Neutrophil (primary cell): ENCODE measurements around the gene MAST1.
"Not testable (repeated sequence)": the region's sequence is repeated elsewhere in the genome, so short reads cannot be mapped to it uniquely, and the experiment has no call there.

Experiments used
- H3K27ac ChIP-seq: fragments of 200-600 bp; sonication (generic); 2 replicates; pipeline ENCODE4 v1.5.1; 2016; ENCODE audit warnings: mild to moderate bottlenecking, moderate library complexity
- H3K27me3 ChIP-seq: fragments of 200-600 bp; sonication (generic); 2 replicates; pipeline ENCODE4 v1.6.0; 2016; ENCODE audit warnings: mild to moderate bottlenecking
- H3K36me3 ChIP-seq: fragments of 200-600 bp; sonication (generic); 2 replicates; pipeline ENCODE4 v1.5.1; 2017
- H3K4me1 ChIP-seq, 2 experiments: fragments of 200-600 bp in 1 of 2; sonication (generic) in 1 of 2; 1 replicate in 1 of 2; 2 replicates in 1 of 2; pipeline versions ENCODE4 v1.5.1 to v1.6.1; 2013 to 2016; ENCODE audit warnings: low read depth in 1 of 2, low read length in 1 of 2, mild to moderate bottlenecking in 1 of 2, moderate library complexity in 1 of 2; ENCODE audit not compliant: control insufficient read depth in 1 of 2, insufficient read depth in 1 of 2
- H3K4me3 ChIP-seq, 2 experiments: fragments of 200-600 bp in 1 of 2; sonication (generic) in 1 of 2; 1 replicate in 1 of 2; 2 replicates in 1 of 2; pipeline ENCODE4 v1.5.1; 2013 to 2016; ENCODE audit warnings: low read depth in 1 of 2, low read length in 1 of 2, mild to moderate bottlenecking in 1 of 2, moderate library complexity in 1 of 2
- H3K9me3 ChIP-seq: fragments of 200-600 bp; sonication (generic); 2 replicates; pipeline ENCODE4 v1.5.1; 2016
- TF ChIP-seq, protein P1 (sequence below): fragments of 200-600 bp; sonication (generic); IDR thresholded peaks from 2 replicates; pipeline ENCODE4 v1.5.1; 2016; ENCODE audit warnings: antibody characterized with exemption

Gene MAST1

DNA sequence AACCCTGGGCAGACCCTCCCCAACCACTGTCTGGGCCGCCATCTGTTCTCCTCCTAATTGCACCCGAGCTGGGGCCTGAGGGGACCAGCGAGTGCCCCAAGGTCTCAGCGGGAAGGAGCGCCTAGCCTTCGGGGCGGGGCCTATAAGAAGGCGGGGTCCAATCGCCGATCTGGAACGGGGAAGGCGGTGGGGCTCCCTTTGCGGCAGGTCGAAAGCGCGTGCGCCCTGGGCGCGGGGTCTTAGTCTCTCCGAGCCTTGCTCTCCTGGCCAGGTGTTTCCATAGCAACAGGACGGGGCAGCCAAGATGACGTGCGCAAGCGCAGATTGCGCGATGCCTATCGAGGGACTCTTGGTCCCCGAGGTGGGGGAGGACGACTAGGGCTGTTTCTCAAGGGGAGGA lies 2.8 kb downstream of the MAST1 start:
- Histone ChIP-seq H3K4me3 (peak overlapping the region in 1 of 2 experiments; percentile 12), H3K36me3 (no peaks in the 10 kb centered on the region), H3K27me3 (peaks cover 100% of the 10 kb centered on the region), H3K9me3 (no peaks in the 10 kb centered on the region), H3K27ac (no peak overlapping the region), H3K4me1 (peaks cover 6 to 14% of the 10 kb centered on the region in 2 experiments)
- TF ChIP-seq, protein P1, sequence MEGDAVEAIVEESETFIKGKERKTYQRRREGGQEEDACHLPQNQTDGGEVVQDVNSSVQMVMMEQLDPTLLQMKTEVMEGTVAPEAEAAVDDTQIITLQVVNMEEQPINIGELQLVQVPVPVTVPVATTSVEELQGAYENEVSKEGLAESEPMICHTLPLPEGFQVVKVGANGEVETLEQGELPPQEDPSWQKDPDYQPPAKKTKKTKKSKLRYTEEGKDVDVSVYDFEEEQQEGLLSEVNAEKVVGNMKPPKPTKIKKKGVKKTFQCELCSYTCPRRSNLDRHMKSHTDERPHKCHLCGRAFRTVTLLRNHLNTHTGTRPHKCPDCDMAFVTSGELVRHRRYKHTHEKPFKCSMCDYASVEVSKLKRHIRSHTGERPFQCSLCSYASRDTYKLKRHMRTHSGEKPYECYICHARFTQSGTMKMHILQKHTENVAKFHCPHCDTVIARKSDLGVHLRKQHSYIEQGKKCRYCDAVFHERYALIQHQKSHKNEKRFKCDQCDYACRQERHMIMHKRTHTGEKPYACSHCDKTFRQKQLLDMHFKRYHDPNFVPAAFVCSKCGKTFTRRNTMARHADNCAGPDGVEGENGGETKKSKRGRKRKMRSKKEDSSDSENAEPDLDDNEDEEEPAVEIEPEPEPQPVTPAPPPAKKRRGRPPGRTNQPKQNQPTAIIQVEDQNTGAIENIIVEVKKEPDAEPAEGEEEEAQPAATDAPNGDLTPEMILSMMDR = no peak

DNA sequence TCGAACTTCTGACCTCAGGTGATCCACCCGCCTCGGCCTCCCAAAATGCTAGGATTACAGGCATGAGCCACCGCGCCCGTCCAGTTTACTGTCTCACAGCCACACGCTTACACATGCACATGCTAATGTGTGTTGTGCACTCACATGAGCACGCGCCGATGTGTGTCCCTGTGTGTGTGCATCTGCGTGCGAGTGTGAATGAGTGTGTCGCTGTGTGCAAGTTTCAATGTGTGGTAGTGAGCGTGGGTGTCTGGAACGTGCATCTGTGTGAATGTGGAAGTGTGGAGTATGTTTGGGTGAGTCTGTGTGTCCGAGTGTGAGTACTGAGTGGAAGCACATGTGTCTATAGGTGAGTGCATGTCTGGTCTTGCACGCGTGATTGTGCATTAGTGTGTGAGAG lies 4.2 kb downstream of the MAST1 start:
- Histone ChIP-seq H3K36me3 (no peaks in the 10 kb centered on the region), H3K9me3 (no peaks in the 10 kb centered on the region), H3K4me3 (no peak overlapping the region), H3K27ac (no peak overlapping the region), H3K4me1 (peaks cover 11 to 17% of the 10 kb centered on the region in 2 experiments), H3K27me3 (peaks cover 100% of the 10 kb centered on the region)
- TF ChIP-seq, protein P1 = no peak

DNA sequence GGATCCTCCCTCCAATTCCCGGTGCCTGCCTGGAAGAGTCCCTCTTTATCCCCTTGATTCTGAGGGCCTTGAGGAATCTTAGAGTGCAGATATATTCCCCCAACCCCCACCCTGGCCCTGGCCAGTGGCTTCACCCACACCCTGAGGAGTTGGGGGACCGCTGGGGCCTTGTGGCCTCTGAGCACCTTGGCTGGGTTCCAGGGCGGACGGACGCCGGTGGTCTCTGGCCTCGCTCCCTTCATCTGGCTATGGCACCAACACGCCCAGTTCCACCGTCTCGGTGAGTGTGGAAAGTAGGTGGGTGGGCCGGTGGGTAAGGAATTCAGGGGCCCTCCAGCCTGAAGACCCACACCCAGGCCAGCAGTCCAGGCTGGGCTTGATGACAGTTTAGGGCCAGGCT lies 5.0 kb downstream of the MAST1 start:
- H3K27me3 ChIP-seq = peaks cover 100% of the 10 kb centered on the region
- no peaks in the 10 kb centered on the region for H3K9me3 ChIP-seq
- TF ChIP-seq, protein P1 = no peak
- peaks cover 11 to 22% of the 10 kb centered on the region in 2 experiments for H3K4me1 ChIP-seq
- no peaks in the 10 kb centered on the region for H3K36me3 ChIP-seq
- no peak overlapping the region for H3K4me3 ChIP-seq
- no peak overlapping the region for H3K27ac ChIP-seq

DNA sequence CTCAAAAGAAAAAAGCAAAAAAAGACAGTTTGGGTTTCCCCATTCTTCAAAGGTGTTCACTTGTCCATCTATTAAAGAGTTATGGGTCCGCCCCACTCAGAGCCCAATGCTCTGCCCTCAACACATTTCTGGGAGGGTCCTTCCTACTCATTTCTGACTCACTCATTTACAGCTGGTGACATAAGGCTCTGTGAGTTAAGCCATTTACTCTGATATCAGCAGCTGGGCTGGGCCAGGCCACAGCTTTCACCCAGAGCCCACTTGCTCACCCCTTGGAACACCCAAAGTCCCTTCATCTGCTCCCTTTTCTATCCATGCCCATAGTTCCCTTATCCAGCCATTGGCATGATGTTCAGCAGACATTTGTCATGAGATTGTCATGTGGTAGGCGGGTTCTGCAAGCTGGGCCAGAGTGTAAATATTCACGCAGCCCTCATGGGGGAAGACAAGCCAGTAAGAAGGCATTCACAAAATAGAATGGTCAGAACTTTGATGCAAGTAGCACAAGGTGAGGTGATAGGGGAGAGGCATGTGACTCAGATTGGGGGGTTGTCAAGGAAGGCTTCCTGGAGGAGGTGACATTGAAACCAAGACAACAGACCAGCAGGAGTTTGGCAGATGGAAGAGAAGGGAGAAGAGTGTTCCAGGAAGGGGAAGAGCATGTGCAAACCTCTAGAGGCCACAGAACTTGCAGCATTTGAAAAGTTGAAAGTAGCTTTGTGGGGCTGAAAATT lies 5.9 kb downstream of the MAST1 start:
- Histone ChIP-seq H3K27ac (no peak overlapping the region), H3K4me1 (peaks cover 11 to 16% of the 10 kb centered on the region in 2 experiments), H3K9me3 (no peaks in the 10 kb centered on the region), H3K36me3 (no peaks in the 10 kb centered on the region), H3K27me3 (peaks cover 96% of the 10 kb centered on the region), H3K4me3 (no peak overlapping the region)
- TF ChIP-seq, protein P1 = no peak

DNA sequence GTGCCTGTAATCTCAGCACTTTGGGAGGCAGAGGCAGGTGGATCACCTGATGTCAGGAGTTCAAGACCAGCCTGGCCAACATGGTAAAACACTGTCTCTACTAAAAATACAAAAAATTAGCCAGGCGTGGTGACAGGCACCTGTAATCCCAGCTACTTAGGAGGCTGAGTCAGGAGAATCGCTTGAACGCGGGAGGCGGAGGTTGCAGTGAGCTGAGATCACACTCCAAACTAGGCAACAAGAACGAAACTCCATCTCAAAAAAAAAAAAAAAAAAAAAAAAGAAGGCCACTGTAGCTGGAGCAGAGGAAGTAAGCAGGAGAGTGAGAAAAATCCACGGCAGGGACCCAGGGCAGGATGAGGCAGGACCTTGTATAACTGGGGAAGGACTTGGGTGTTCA lies 8.3 kb downstream of the MAST1 start:
- not testable (repeated sequence) for H3K9me3 ChIP-seq, H3K4me1 ChIP-seq, H3K36me3 ChIP-seq, H3K4me3 ChIP-seq, H3K27ac ChIP-seq
- H3K27me3 ChIP-seq = peaks cover 90% of the 10 kb centered on the region
